Left renal pelvis (tissue), 4 donors: ENCODE measurements around the gene IKZF1. TPM values are rescaled to one million over a fixed set of nuclear protein-coding genes. Genes with fewer than 3 reads are reported as not detected.
"Not testable (repeated sequence)": the region's sequence is repeated elsewhere in the genome, so short reads cannot be mapped to it uniquely, and the experiment has no call there.

ENCODE experiments used
- DNase-seq, 4 donors: peaks; one replicate each; pipeline ENCODE4 v3.0.0-alpha.2; 2013; ENCODE audit warnings: low read depth in 4 of 4, low spot score in 3 of 4
- polyA plus RNA-seq, 4 donors: library from polyadenylated mRNA; unstranded; fragments of 120-200 nt; gene quantifications; one replicate each; pipeline ENCODE4 v1.2.1, GENCODE V29; 2013; ENCODE audit not compliant: insufficient read length in 4 of 4

Gene IKZF1
- polyA plus RNA-seq, 4 donors = 0.98 to 3.1 (median 2.1) TPM

DNA sequence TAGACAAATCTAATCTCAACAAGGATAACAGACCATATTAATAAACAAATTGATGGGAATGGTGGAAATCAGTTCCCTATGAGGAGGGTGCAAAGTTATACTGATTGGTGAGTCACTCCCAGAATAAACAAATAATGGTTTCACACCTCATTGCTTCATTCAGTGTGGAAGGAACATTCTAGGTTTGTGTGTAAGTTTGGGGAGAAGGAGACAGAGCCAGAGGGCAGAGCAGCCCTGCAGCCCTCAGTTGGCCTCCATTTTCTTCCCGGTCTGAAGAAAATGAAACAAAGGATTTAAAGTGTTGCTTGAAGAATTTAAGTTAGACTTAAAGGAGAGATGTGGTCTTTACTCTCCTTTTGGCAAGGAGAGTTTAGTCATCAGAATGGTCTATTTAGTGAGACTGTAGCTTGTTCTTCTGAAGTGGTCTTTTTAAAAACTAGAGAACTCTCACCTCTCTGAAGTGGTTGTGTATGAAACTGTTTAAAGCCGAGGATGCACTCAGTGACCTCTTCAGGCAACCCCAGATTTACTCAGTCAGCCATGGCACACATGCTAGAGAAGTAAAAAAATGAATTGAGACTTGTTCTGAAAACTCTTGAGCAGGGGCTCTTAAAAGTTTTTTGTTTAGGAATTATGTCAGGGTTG is 27.2 kb downstream of the IKZF1 start:
- no peak for DNase-seq

DNA sequence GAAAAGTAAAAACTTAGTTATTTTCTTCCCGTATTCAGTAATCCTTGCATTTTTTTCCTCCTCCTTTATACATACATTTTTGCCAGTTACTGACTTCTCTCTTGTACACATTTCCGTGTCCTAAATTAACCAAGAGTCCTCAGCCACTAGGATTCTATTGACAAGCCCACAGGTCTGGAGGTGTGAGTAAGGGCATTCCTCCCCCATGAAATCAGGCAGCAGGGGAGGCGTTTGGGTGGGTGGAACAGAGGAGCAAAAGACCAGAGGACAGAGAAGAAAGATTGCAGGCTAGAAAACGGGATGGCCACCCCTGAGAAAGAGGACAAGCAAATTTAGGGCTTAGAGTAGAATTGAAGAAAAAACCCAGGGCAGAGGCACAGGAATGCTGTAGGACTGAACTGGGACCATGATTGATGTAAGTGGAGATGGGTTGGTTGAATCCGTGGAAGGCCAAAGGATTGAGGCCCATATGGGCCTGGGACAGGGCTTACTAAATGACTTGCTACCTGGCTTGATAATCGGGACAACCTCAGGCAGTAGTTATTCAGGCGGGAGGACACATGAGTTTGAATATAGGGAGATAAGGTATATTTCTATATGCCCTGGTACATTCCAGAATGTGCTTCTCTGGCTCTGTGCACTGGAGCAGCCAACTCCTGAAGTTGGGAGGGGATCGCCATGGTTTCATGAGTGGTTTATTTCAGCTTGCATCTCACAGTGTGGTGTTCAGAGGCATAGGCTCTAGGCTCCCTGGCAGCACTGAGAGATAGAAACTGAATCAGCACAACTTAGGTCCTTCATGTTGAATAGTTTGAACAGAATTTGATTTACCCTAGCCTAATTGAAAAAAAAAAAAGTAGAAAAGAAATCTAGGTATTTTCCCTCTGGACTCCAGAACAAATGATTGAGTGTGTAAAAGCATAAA is 28.0 kb downstream of the IKZF1 start:
- no peak for DNase-seq

DNA sequence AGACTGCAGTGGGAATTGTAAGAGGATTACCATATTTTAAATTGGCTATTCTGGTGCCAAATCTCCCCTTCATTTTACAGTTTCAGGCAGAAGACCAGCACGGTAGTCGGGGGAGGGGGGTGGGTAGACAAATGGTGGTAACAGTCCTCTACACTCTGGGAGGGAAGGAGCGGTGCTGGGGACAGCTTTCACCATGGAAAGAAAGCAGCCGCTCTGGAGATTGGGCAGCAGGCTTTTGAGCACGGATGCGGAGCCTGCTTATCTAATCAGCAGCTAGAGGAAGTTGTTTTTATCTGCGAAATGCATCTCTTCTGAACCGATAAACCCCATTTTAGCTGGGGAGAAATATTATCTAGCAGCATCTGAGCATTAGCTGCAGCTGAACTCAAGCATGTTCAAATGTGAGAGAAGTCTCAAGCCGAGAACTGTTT is 28.7 kb downstream of the IKZF1 start:
- no peak for DNase-seq

DNA sequence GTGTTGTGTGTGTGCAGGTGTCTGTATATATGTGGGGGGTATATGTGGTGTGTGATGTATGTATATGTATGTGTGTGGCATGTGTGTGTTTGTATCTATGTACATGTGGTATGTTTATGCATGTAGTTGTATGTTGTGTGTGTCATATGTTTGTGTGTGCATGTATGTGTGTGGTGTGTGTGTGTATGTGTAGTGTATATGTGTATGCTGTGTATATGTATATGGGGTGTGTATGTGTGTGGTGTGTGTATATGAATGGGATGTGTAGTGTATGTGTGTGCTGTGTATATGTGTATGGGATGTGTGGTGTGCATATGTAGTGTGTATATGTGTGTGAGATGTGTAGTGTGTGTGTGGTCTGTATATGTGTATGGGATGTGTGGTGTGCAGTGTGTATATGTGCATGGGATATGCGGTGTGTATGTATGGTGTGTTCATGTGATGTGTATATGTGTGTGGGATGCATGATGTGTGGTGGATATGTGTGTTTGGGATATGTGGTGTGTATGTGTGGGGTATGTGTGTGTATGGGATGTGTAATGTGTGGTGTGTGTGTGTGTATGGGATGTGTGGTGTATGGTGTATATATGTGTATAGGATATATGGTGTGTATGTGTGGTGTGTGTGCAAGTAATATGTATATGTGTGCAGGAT is 30.0 kb downstream of the IKZF1 start:
- no peak for DNase-seq

DNA sequence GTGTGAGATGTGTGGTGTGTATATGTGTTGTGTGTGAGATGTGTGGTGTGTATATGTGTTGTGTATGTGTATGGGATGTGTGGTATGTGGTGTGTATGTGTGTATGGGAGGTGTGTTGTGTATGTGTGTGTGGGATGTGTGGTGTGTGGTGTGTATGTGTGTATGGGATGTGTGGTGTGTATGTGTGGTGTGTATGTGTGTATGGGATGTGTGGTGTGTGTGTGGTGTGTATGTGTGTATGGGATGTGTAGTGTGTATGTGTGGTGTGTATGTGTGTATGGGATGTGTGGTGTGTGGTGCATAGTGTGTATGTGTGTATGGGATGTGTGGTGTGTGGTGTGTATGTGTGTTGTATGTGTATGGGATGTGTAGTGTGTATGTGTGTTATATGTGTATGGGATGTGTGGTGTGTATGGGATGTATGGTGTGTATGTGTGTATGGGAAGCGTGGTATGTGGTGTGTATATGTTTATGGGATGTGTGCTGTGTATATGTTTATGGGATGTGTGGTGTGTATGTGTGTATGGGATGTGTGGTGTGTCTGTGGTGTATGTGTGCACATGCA is 30.8 kb downstream of the IKZF1 start:
- DNase-seq = no peak

DNA sequence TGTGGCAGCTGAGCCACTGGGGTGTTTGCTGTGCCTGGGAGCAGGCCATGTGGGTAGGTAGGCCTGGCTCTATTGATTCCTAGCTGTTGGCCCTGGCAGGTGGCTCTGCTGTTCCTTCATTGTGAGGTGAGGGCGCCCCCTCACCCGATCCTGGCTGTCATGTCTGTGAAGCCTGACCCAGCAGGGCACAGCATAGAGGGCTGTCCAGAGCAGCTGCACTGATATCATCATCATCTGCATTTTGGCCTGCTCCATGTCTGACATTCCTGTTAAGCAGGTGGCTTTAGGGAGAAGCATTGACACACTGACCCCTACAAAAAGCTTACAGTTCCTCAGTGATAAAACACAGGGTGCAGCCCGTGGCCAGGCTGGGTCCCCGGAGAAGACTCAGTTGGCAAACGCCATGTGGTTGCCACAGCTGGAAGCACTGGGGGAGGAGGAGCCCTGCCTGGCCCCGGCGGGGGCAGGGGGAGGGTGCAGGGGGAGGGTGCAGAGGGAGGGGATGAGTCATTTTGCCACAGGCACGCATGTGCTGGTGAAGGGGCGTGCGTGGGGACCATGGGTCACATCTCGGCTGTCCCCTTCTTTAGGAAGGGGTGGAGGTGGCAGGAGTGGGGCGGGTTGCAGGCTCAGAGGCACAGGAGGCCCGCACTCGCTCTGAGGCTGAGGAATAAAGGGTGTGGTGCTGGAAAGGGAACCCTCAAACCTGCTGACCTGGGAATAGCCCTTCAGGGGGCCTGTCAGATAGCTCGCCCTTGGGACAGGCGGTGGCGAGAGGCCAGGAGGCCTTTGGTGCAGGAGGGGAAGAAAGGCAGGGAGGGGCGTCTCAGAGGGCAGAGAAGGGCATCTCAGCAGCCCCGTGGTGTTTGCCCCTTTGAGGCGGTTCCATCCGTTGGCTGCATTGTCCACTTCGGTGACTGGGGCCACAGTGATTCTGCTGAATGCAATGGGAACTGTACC is 31.6 kb downstream of the IKZF1 start:
- DNase-seq = no peak

DNA sequence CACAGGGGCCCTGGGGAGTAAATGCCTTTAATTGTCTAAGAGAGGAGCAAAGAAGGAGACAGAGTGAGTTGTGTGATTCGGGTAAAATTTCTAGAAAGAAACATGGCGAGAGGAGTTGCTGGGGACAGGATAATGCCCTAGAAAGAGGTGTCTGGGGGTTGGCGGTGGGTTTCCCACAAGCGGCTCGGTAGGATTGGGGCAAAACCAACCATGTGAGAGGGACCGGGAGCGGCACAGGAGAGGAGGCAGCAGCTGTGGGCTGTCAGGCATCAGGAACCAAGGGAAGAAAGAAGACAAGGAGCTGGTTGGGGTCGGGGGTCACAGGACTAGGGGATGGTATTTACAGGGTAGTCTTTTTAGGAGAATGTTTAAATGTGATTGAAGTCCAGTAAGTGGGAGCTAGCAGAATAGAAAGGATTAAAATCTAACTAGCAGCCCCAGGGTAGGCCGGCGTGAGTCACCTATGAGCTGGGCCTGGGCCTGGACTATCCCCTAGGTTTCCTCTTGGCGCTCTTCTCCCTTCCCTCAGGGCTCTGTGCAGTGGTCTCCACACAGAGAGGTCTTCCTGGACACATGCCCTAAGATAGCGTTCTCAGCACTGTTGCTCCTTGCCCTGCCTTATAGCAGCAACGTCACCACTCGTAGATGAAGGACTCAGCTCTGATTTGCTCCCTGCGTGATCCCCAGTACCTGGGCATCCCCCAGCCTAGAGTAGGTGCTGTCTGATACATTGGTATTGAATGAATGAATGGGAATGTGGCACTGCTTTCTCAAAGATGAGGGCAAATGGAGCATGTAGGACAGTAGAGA is 32.6 kb downstream of the IKZF1 start:
- no peak for DNase-seq

DNA sequence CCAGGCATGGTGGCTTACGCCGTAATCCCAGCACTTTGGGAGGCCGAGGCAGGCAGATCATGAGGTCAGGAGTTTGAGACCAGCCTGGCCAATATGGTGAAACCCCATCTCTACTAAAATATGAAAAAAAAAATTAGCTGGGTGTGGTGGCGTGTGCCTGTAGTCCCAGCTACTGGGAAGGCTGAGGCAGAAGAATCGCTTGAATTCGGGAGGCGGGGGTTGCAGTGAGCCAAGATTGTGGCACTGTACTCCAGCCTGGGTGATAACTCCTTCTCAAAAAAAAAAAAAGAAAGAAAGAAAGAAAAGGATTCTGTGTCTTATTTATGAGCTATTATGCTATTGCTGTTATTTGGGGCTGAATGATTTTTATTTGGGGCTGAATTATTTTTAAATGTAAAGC is 35.0 kb downstream of the IKZF1 start:
- DNase-seq = not testable (repeated sequence)

DNA sequence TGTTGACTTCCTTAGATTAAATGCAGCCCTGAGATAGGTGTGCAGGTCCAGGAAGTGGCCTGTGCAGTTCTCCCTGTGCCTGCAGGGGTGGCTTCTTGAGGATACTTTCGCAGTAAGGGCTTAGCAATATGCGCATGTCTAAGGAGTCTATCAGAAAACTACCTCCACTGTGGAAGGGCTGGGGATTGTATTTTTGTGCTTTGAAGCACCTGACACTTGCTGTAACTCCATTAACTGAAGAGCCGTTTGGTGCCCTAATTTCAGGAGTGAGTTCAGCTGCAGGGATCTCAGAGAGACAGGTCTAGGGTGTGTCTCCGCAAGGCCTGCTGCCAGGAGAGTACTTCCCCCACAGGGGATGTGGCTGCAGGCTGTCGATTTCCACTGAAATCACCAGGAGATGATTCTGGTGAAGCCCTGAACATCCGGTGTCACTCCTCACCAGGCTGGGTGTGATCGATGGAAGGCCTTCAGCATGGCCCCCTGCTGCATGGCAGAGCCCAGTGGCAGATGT is 35.5 kb downstream of the IKZF1 start:
- no peak for DNase-seq

DNA sequence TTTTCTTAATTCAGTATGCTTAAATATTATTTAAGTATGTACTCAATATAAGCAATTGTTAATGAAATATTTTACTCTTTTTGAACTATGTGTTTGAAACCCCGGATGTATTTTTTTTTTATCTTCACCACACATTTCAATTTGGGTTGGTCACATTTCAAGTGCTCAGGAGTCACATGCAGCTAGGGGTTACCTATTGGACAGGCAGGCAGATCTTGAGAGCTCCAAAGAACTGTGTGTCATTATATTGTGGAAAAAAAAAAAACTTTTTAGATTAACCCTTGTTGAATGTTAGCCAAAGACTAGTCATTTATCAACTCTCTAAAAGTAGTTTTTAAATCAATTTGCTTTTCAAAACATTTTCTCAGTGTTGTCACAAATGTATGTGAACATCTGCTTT is 37.2 kb downstream of the IKZF1 start:
- DNase-seq = no peak

DNA sequence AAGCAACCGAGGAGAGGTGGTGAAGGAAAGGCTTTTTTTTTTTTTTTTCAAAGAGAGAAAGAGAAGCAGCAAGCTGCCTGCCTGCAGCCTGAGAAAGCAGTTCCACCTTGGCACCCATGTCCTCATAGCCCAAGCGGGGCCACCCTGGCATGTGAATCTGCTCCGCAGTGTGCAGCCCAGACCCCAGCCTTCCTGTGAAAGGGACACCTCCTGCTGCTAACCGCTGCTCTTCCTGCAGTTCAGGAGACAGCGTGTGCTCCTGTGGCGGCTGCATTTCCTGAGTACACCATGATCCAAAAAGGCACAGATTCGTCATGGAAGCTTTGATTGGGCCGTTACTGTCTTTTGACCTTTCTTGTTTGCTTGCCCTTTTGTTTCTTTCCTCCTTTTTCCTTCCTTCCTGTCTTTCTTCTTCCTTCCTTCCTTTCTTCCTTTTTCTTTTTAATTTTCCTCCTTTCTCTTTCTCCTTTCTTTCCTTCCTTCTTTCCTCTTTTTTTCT is 38.1 kb downstream of the IKZF1 start:
- DNase-seq = no peak

DNA sequence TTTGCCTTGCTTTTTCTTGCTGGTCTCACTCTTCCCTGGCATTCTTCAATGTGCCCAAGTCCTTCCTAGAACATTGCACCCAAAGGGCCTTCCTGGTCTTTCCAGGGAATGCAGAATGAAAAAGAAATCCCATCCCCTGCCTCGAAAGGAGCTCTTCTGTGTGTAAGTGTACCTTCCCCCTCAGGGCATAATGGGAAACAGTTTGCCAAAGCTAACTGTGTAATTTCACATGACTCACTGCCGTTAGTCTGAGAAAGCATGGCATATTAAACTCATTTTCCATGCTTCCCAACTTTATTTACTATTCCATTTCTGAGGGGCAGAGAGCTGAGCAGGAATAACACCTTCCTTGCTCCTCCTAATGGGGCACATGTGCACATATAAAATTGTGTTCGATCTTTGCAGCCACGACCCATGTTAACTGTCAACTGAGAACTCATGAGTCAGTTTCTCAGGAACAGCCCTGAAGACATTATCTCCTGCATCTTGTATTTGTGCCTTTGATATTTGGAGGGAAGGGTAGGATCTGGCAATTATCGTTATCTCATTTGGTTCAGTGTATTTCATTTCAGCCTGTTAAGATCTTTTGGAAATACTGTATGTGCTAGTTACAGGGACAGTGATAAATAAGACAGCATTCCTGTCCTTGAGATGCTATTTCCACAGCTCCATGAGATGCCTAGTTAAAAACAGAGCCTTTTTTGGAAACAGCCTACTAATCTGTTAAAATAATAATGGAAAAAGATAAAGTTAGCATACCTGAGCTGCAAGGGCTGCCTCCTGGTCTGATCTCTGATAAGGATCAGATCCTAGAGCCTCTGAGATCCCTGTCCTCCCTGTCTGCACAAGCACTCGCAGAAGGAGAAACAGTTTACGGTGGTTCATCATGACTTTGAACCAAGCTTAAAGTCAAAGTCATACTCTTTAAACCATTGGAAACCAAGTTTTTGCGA is 42.3 kb downstream of the IKZF1 start:
- DNase-seq = no peak

DNA sequence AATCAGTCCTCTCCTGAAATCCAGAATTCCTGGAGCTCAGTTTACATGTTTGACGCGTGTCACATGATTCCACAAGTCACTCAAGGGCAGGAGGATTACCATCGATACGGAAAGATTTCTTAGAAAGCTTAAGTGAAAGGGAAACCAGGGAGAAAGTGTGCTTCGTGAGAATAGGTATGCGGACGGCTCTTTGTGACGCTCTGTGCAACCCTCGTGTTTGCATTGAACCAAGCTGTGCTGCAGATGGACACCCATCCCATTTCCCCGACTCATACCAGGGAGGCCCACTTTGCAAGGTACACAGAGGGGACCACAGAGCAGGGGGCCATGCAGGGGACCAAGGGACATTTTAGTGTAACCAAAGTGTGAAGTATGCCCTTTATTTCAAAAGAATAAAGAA is 43.2 kb downstream of the IKZF1 start:
- no peak for DNase-seq

DNA sequence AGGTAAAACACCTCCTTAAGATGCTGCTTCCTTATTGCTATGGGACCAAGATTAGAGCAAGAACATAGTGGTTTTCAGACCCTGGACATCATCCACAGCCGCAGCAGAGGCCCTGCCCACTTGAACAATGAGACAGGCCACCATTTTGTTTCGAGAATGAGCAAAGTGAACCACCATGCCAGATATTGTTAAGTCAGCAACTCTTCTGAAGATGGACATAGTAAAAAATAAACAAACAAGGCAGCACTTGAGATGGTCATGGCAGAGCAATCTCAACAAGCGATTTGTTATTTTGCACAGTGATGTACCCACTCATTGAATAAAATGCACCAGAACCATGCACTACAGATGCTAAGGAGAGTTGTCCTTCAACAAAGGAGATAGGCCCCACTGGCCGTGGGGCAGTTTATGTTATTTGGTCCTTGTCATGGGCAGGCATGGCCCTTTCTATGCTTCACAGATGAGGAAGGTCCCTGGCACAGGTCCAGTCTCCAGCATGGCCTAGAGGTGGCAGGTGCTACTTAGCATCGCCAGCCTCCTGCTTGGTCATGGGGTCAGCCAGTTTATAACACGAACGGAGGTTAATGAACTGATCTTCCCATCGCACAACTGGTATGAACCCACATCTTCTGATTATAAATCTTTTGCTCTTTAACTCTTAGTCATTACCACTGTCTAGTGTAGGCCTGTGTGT is 44.1 kb downstream of the IKZF1 start:
- no peak for DNase-seq

DNA sequence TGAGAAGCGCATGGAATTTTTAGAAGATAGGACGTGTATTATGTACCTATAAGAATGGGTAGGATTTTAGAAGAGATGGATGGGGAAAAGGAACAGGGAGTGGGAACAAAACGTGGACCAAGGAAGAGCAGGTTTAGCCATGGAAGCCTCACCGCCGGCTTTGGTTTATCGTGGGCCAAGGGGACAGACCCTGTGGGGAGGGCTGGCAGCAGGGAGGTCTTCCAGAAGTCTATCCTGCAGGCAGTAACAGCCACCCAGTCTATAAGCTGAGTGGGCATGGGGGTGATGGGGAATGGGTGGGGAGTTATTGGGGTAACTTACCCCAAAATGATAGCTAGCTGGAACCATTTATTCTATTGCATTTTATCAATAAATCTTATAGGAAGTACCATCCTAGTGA is 44.9 kb downstream of the IKZF1 start:
- no peak for DNase-seq

DNA sequence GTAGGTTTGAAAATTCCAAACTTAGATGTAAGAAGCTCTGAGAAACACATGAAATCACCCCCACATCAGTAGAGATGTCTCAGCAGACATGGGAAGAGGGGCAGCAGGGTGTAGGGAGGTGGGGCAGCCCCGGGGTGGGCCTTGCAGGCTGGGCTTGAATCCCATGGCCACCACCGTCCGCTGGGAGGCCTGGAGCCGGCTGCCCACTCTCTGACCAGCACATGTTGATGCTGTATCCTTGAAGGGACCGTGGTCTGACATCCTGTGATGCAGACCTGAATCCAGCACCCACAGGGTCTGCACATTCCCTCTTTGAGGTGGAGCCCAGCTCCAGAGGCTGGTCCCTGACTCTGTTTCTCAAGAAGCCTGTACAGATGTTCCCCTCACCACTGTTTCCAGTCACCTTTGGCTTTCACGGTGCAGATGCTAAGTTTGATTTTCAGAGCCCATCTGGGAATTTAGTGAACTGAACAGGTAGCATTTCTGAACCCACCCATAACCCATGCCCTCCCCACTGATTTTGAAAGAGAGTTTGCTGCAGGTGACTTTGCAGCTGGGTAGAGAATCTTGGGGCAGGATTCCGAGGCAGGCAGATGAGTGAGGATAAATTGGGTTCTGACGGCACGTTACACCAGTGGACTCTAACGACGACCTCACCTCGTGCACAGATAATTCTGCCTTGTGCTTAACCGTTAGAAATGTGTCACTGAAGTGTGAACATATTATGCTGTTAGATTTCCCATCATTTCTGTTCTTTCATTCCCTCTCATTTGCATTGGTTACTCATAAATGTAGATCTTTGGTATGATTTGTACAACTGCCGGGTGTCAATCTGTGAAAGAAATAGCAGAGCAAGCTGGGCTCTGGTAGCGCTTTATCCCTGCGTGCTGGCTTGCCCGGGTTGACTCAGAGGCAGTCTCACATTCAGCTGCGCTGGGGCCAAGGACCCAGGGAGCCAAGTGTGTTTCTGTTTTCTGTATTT is 45.7 kb downstream of the IKZF1 start:
- no peak for DNase-seq
